WTC11 (cell line): ENCODE measurements around the gene MFSD1. TPM values are rescaled to one million over a fixed set of nuclear protein-coding genes. Genes with fewer than 3 reads are reported as not detected.

Experiments
- ATAC-seq: fragments of 200-7000 bp; cut with Tn5 transposase; 2 replicates; pipeline ENCODE4 v1.10.0; 2021; ENCODE audit warnings: mild to moderate bottlenecking, moderate library complexity
- CTCF ChIA-PET: fragments of 300-600 bp; sonication (Branson Sonifier 250); formaldehyde crosslinking; loops from one replicate; lab custom pipeline; 2021; ENCODE audit warnings: antibody characterized with exemption; lab: Charles Lee
- POLR2A ChIA-PET: fragments of 350-600 bp; sonication (Branson Sonifier 250); formaldehyde crosslinking; loops from one replicate; lab custom pipeline; 2021; ENCODE audit warnings: antibody characterized with exemption; lab: Charles Lee
- DNase-seq: peaks from one replicate; pipeline ENCODE4 v3.0.0; 2021; ENCODE audit warnings: low spot score
- H3K27ac Mint-ChIP-seq: 2 replicates; pipeline ENCODE4 v1.8.0; 2021; ENCODE audit warnings: mixed read lengths
- H3K27me3 Mint-ChIP-seq: 2 replicates; pipeline ENCODE4 v1.8.0; 2021; ENCODE audit warnings: low read depth, mild to moderate bottlenecking, moderate library complexity, mixed read lengths
- H3K36me3 Mint-ChIP-seq: 2 replicates; pipeline ENCODE4 v1.8.0; 2021; ENCODE audit warnings: mixed read lengths
- H3K4me1 Mint-ChIP-seq: 2 replicates; pipeline ENCODE4 v1.8.0; 2022; ENCODE audit warnings: mixed read lengths
- H3K4me3 Mint-ChIP-seq: 2 replicates; pipeline ENCODE4 v1.8.0; 2021; ENCODE audit warnings: mild to moderate bottlenecking, moderate library complexity, mixed read lengths
- H3K9me3 Mint-ChIP-seq: 2 replicates; pipeline ENCODE4 v1.8.0; 2021; ENCODE audit warnings: mixed read lengths
- ARID4B ChIP-seq: sonication (generic); formaldehyde crosslinking; IDR thresholded peaks from 2 replicates; pipeline ENCODE4 v1.8.0; 2023; ENCODE audit warnings: missing genetic modification reagents, mild to moderate bottlenecking, borderline replicate concordance
- ATF2 ChIP-seq: sonication (generic); formaldehyde crosslinking; IDR thresholded peaks from 2 replicates; pipeline ENCODE4 v1.8.1; 2022; ENCODE audit warnings: low read depth, missing genetic modification reagents, borderline replicate concordance
- CREB1 ChIP-seq: sonication (generic); formaldehyde crosslinking; IDR thresholded peaks from 2 replicates; pipeline ENCODE4 v1.8.0; 2023; ENCODE audit warnings: mild to moderate bottlenecking, missing genetic modification reagents
- E2F5 ChIP-seq: sonication (generic); formaldehyde crosslinking; IDR thresholded peaks from 2 replicates; pipeline ENCODE4 v1.8.1; 2022; ENCODE audit warnings: mild to moderate bottlenecking, moderate library complexity, missing genetic modification reagents
- ELF4 ChIP-seq: sonication (generic); formaldehyde crosslinking; IDR thresholded peaks from 2 replicates; pipeline ENCODE4 v1.8.1; 2022; ENCODE audit warnings: low read depth, mild to moderate bottlenecking, moderate library complexity, missing genetic modification reagents
- ETV6 ChIP-seq: sonication (generic); formaldehyde crosslinking; IDR thresholded peaks from 2 replicates; pipeline ENCODE4 v1.8.1; 2022; ENCODE audit warnings: mild to moderate bottlenecking, missing genetic modification reagents
- GRHL2 ChIP-seq: fragments of 250-450 bp; sonication (Bioruptor Pico); IDR thresholded peaks from 2 replicates; pipeline ENCODE4 v1.8.0; 2022; ENCODE audit warnings: mild to moderate bottlenecking, moderate library complexity; ENCODE audit not compliant: insufficient replicate concordance, severe bottlenecking
- IRF2 ChIP-seq: sonication (generic); formaldehyde crosslinking; IDR thresholded peaks from 2 replicates; pipeline ENCODE4 v1.8.0; 2022; ENCODE audit warnings: low read depth, missing genetic modification reagents, borderline replicate concordance
- JAZF1 ChIP-seq: fragments of 250-450 bp; sonication (Bioruptor Pico); IDR thresholded peaks from 2 replicates; pipeline ENCODE4 v1.9.0; 2021; ENCODE audit warnings: moderate library complexity, mild to moderate bottlenecking, inconsistent platforms
- MXD4 ChIP-seq: fragments of 250-450 bp; sonication (Bioruptor Pico); IDR thresholded peaks from 2 replicates; pipeline ENCODE4 v1.8.0; 2021; ENCODE audit warnings: mild to moderate bottlenecking, moderate library complexity, borderline replicate concordance
- MYBL2 ChIP-seq: sonication (generic); formaldehyde crosslinking; IDR thresholded peaks from 2 replicates; pipeline ENCODE4 v1.8.1; 2023; ENCODE audit warnings: mild to moderate bottlenecking, moderate library complexity, missing genetic modification reagents
- NFYB ChIP-seq: sonication (generic); formaldehyde crosslinking; conservative IDR thresholded peaks from 2 replicates; pipeline ENCODE4 v1.8.0; 2022; ENCODE audit warnings: low read depth, missing genetic modification reagents
- RELA ChIP-seq: sonication (generic); formaldehyde crosslinking; IDR thresholded peaks from 2 replicates; pipeline ENCODE4 v1.8.1; 2022; ENCODE audit warnings: missing genetic modification reagents, mild to moderate bottlenecking, borderline replicate concordance
- TCF7 ChIP-seq: sonication (generic); formaldehyde crosslinking; IDR thresholded peaks from 2 replicates; pipeline ENCODE4 v1.8.0; 2022; ENCODE audit warnings: mild to moderate bottlenecking, low read depth, missing genetic modification reagents, moderate library complexity
- ZNF416 ChIP-seq: fragments of 250-450 bp; sonication (Bioruptor Pico); IDR thresholded peaks from 2 replicates; pipeline ENCODE4 v1.9.0; 2021; ENCODE audit warnings: mild to moderate bottlenecking, inconsistent platforms
- ZNF423 ChIP-seq: fragments of 250-450 bp; sonication (Bioruptor Pico); IDR thresholded peaks from 2 replicates; pipeline ENCODE4 v2.1.2; 2022; ENCODE audit warnings: mild to moderate bottlenecking, moderate library complexity
- total RNA-seq: library from RNA; stranded (reverse); gene quantifications from 3 replicates; pipeline ENCODE4 v1.2.3, GENCODE V29; 2021
- TF ChIP-seq, protein P1 (sequence below): sonication (generic); formaldehyde crosslinking; IDR thresholded peaks from 2 replicates; pipeline ENCODE4 v1.8.1; 2023; ENCODE audit warnings: mild to moderate bottlenecking, missing genetic modification reagents
- TF ChIP-seq, protein P2 (sequence below): sonication (generic); formaldehyde crosslinking; IDR thresholded peaks from 2 replicates; pipeline ENCODE4 v1.8.0; 2023; ENCODE audit warnings: mild to moderate bottlenecking, missing genetic modification reagents
- TF ChIP-seq, protein P3 (sequence below): fragments of 200-600 bp; IDR thresholded peaks from 2 replicates; pipeline ENCODE4 v1.8.0; 2022; ENCODE audit warnings: antibody characterized with exemption
- TF ChIP-seq, protein P4 (sequence below): sonication (generic); formaldehyde crosslinking; IDR thresholded peaks from 2 replicates; pipeline ENCODE4 v1.8.1; 2022; ENCODE audit warnings: mild to moderate bottlenecking, missing genetic modification reagents, moderate library complexity, borderline replicate concordance

The MFSD1 gene
- total RNA-seq, 1 experiment from 2014 or later = 8.2 TPM

GRCh38 chr3:158761350-158761749 lies 40.5 kb upstream of the MFSD1 start (continued):
- TF ChIP-seq JAZF1 = no peak
- TF ChIP-seq, protein P1, sequence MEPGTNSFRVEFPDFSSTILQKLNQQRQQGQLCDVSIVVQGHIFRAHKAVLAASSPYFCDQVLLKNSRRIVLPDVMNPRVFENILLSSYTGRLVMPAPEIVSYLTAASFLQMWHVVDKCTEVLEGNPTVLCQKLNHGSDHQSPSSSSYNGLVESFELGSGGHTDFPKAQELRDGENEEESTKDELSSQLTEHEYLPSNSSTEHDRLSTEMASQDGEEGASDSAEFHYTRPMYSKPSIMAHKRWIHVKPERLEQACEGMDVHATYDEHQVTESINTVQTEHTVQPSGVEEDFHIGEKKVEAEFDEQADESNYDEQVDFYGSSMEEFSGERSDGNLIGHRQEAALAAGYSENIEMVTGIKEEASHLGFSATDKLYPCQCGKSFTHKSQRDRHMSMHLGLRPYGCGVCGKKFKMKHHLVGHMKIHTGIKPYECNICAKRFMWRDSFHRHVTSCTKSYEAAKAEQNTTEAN = no peak
- TF ChIP-seq, protein P2, sequence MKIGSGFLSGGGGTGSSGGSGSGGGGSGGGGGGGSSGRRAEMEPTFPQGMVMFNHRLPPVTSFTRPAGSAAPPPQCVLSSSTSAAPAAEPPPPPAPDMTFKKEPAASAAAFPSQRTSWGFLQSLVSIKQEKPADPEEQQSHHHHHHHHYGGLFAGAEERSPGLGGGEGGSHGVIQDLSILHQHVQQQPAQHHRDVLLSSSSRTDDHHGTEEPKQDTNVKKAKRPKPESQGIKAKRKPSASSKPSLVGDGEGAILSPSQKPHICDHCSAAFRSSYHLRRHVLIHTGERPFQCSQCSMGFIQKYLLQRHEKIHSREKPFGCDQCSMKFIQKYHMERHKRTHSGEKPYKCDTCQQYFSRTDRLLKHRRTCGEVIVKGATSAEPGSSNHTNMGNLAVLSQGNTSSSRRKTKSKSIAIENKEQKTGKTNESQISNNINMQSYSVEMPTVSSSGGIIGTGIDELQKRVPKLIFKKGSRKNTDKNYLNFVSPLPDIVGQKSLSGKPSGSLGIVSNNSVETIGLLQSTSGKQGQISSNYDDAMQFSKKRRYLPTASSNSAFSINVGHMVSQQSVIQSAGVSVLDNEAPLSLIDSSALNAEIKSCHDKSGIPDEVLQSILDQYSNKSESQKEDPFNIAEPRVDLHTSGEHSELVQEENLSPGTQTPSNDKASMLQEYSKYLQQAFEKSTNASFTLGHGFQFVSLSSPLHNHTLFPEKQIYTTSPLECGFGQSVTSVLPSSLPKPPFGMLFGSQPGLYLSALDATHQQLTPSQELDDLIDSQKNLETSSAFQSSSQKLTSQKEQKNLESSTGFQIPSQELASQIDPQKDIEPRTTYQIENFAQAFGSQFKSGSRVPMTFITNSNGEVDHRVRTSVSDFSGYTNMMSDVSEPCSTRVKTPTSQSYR (CRISPR knock-in tag) = no peak
- TF ChIP-seq TCF7 (CRISPR knock-in tag) = no peak
- TF ChIP-seq GRHL2 = no peak
- TF ChIP-seq RELA = no peak
- TF ChIP-seq IRF2 (CRISPR knock-in tag) = no peak
- TF ChIP-seq CREB1 (CRISPR knock-in tag) = no peak
- TF ChIP-seq, protein P3, sequence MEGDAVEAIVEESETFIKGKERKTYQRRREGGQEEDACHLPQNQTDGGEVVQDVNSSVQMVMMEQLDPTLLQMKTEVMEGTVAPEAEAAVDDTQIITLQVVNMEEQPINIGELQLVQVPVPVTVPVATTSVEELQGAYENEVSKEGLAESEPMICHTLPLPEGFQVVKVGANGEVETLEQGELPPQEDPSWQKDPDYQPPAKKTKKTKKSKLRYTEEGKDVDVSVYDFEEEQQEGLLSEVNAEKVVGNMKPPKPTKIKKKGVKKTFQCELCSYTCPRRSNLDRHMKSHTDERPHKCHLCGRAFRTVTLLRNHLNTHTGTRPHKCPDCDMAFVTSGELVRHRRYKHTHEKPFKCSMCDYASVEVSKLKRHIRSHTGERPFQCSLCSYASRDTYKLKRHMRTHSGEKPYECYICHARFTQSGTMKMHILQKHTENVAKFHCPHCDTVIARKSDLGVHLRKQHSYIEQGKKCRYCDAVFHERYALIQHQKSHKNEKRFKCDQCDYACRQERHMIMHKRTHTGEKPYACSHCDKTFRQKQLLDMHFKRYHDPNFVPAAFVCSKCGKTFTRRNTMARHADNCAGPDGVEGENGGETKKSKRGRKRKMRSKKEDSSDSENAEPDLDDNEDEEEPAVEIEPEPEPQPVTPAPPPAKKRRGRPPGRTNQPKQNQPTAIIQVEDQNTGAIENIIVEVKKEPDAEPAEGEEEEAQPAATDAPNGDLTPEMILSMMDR = no peak
- no peak for TF ChIP-seq ATF2 (CRISPR knock-in tag)
- no peak for TF ChIP-seq ETV6 (CRISPR knock-in tag)
- no peak for TF ChIP-seq ARID4B (CRISPR knock-in tag)
- TF ChIP-seq ZNF423 = no peak
- no peak for TF ChIP-seq MXD4 (CRISPR knock-in tag)
- TF ChIP-seq E2F5 = no peak

- no peaks in the 10 kb centered on the region for H3K9me3 Mint-ChIP-seq
- no peaks in the 10 kb centered on the region for H3K36me3 Mint-ChIP-seq
- ChIA-PET POLR2A (no interaction called here), CTCF (no interaction called here)
- DNase-seq (no peak), ATAC-seq (no peak)
- H3K27me3 Mint-ChIP-seq = no peaks in the 10 kb centered on the region
- H3K27ac Mint-ChIP-seq = no peak overlapping the region
- H3K4me3 Mint-ChIP-seq = no peak overlapping the region
- TF ChIP-seq, protein P4, sequence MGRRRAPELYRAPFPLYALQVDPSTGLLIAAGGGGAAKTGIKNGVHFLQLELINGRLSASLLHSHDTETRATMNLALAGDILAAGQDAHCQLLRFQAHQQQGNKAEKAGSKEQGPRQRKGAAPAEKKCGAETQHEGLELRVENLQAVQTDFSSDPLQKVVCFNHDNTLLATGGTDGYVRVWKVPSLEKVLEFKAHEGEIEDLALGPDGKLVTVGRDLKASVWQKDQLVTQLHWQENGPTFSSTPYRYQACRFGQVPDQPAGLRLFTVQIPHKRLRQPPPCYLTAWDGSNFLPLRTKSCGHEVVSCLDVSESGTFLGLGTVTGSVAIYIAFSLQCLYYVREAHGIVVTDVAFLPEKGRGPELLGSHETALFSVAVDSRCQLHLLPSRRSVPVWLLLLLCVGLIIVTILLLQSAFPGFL (CRISPR knock-in tag) = no peak
- TF ChIP-seq ELF4 (CRISPR knock-in tag) = no peak
- no peak for TF ChIP-seq ZNF416 (CRISPR knock-in tag)
- no peak for TF ChIP-seq MYBL2 (CRISPR knock-in tag)
- no peak for TF ChIP-seq NFYB (CRISPR knock-in tag)
- H3K4me1 Mint-ChIP-seq = peaks cover 8% of the 10 kb centered on the region
These were observed 39.2 kb upstream of the MFSD1 start for GRCh38 chr3:158762701-158763100.
